GM18909 (cell line): Measurements from ENCODE around the gene CACNA2D3.

Experiments
- ATAC-seq: cut with Tn5 transposase; IDR thresholded peaks from one replicate; pipeline ENCODE4 v1.9.1; 2021; ENCODE audit warnings: mild to moderate bottlenecking; ENCODE audit not compliant: unreplicated experiment, poor library complexity

Gene CACNA2D3

GRCh38 chr3:54916732-54917131, 794.4 kb downstream of the CACNA2D3 start:
- ATAC-seq, result no peak

GRCh38 chr3:54917174-54917573, 794.8 kb downstream of the CACNA2D3 start:
- no peak for ATAC-seq

GRCh38 chr3:54917862-54918261, 795.5 kb downstream of the CACNA2D3 start:
- no peak for ATAC-seq

GRCh38 chr3:54918516-54918915, 796.2 kb downstream of the CACNA2D3 start:
- no peak for ATAC-seq

GRCh38 chr3:54928046-54928770, 805.9 kb downstream of the CACNA2D3 start, which contains the start of gene LRTM1:
Gene LRTM1, minus strand, starts transcription at chr3:54928059. Its CDS starts 148 bp downstream, at chr3:54927911.
- no peak for ATAC-seq

- ATAC-seq, result no peak
Measured at GRCh38 chr3:54931182-54931581, 808.8 kb downstream of the CACNA2D3 start.

- ATAC-seq, result no peak
Measured at GRCh38 chr3:54932606-54933005, 810.3 kb downstream of the CACNA2D3 start.

GRCh38 chr3:54935869-54936268, 813.5 kb downstream of the CACNA2D3 start:
- no peak for ATAC-seq

- no peak for ATAC-seq
Measured at GRCh38 chr3:54936561-54936960, 814.2 kb downstream of the CACNA2D3 start.

GRCh38 chr3:54939557-54940300, 817.4 kb downstream of the CACNA2D3 start:
- ATAC-seq, result no peak

GRCh38 chr3:54940971-54941370, 818.6 kb downstream of the CACNA2D3 start:
- no peak for ATAC-seq

- no peak for ATAC-seq
Measured at GRCh38 chr3:54941690-54942362, 819.5 kb downstream of the CACNA2D3 start.

GRCh38 chr3:54949491-54950044, 827.2 kb downstream of the CACNA2D3 start:
- ATAC-seq, result no peak

GRCh38 chr3:54950391-54951003, 828.1 kb downstream of the CACNA2D3 start:
- ATAC-seq, result no peak

GRCh38 chr3:54951405-54951804, 829.1 kb downstream of the CACNA2D3 start:
- no peak for ATAC-seq

GRCh38 chr3:54954022-54954421, 831.7 kb downstream of the CACNA2D3 start:
- no peak for ATAC-seq

GRCh38 chr3:54954521-54954920, 832.2 kb downstream of the CACNA2D3 start:
- ATAC-seq, result no peak

GRCh38 chr3:54955496-54955895, 833.1 kb downstream of the CACNA2D3 start:
- no peak for ATAC-seq

GRCh38 chr3:54955941-54956340, 833.6 kb downstream of the CACNA2D3 start:
- no peak for ATAC-seq

- no peak for ATAC-seq
Measured at GRCh38 chr3:54957711-54958110, 835.4 kb downstream of the CACNA2D3 start.
